ENCODE data around the gene CA11.

GRCh38 chr19:48615231-48616040 is 30.6 kb downstream of the CA11 start:
- no peak for TF ChIP-seq POLR2AphosphoS5 (IDR thresholded peaks at IDR 0.05; ENCODE audit: low read depth, low read length)
- no peak for TF ChIP-seq TAF1 (IDR thresholded peaks at IDR 0.05; ENCODE audit: borderline replicate concordance, low read depth, low read length)

Data from GM12892 (cell line).